HG02588 (cell line): Measurements from ENCODE around the gene LRRFIP2.
"Not testable (repeated sequence)": the region's sequence is repeated elsewhere in the genome, so short reads cannot be mapped to it uniquely, and the experiment has no call there.

ENCODE experiments used
- ATAC-seq: cut with Tn5 transposase; IDR thresholded peaks from one replicate; pipeline ENCODE4 v1.9.1; 2021; ENCODE audit warnings: mild to moderate bottlenecking, moderate library complexity; ENCODE audit not compliant: unreplicated experiment

LRRFIP2 gene

GRCh38 chr3:37075955-37076354 is 98.4 kb downstream of the LRRFIP2 start:
- ATAC-seq: no peak

- no peak for ATAC-seq
Measured at GRCh38 chr3:37074178-37074577, 100.2 kb downstream of the LRRFIP2 start.

- no peak for ATAC-seq
Measured at GRCh38 chr3:37072892-37073291, 101.5 kb downstream of the LRRFIP2 start.

GRCh38 chr3:37071921-37072320 is 102.5 kb downstream of the LRRFIP2 start:
- ATAC-seq: no peak

GRCh38 chr3:37068031-37068430 is 106.4 kb downstream of the LRRFIP2 start:
- ATAC-seq: no peak

GRCh38 chr3:37067577-37067976 is 106.8 kb downstream of the LRRFIP2 start:
- ATAC-seq: no peak

- ATAC-seq: no peak
Measured at GRCh38 chr3:37064747-37065146, 109.6 kb downstream of the LRRFIP2 start.

GRCh38 chr3:37058117-37058516 is 116.3 kb downstream of the LRRFIP2 start:
- ATAC-seq: no peak

GRCh38 chr3:37056826-37057225 is 117.6 kb downstream of the LRRFIP2 start:
- ATAC-seq: no peak

GRCh38 chr3:37055077-37055476 is 119.3 kb downstream of the LRRFIP2 start:
- ATAC-seq: not testable (repeated sequence)

- peak; percentile 73 for ATAC-seq
Measured at GRCh38 chr3:37054370-37054769, 120.0 kb downstream of the LRRFIP2 start.

- ATAC-seq: no peak
Measured at GRCh38 chr3:37053753-37054152, 120.6 kb downstream of the LRRFIP2 start.

GRCh38 chr3:37053337-37053736 is 121.0 kb downstream of the LRRFIP2 start:
- no peak for ATAC-seq

- no peak for ATAC-seq
Measured at GRCh38 chr3:37052860-37053259, 121.5 kb downstream of the LRRFIP2 start.

- no peak for ATAC-seq
Measured at GRCh38 chr3:37050282-37050681, 124.1 kb downstream of the LRRFIP2 start.

- not testable (repeated sequence) for ATAC-seq
Measured at GRCh38 chr3:37042712-37043111, 131.7 kb downstream of the LRRFIP2 start.

- ATAC-seq: no peak
Measured at GRCh38 chr3:37041546-37042195, 132.7 kb downstream of the LRRFIP2 start.

GRCh38 chr3:37040231-37040630 is 134.2 kb downstream of the LRRFIP2 start:
- no peak for ATAC-seq

GRCh38 chr3:37039161-37039846 is 135.1 kb downstream of the LRRFIP2 start:
- no peak for ATAC-seq

- no peak for ATAC-seq
Measured at GRCh38 chr3:37037352-37037751, 137.0 kb downstream of the LRRFIP2 start.

- no peak for ATAC-seq
Measured at GRCh38 chr3:37032961-37033360, 141.4 kb downstream of the LRRFIP2 start.

- no peak for ATAC-seq
Measured at GRCh38 chr3:37031096-37031682, 143.2 kb downstream of the LRRFIP2 start.
